H1 (cell line): ENCODE data around the gene PTEN. TPM values are rescaled to one million over a fixed set of nuclear protein-coding genes. Genes with fewer than 3 reads are reported as not detected.
"Not testable (repeated sequence)": the region's sequence is repeated elsewhere in the genome, so short reads cannot be mapped to it uniquely, and the experiment has no call there.

ENCODE experiments used
- CTCF ChIA-PET: fragments of 300-600 bp; sonication (Branson Sonifier 250); formaldehyde crosslinking; loops from one replicate; lab custom pipeline; 2021; ENCODE audit not compliant: partially characterized antibody; lab: Charles Lee
- POLR2A ChIA-PET: fragments of 300-600 bp; sonication (Branson Sonifier 250); formaldehyde crosslinking; loops from one replicate; lab custom pipeline; 2021; ENCODE audit warnings: inconsistent platforms; ENCODE audit not compliant: partially characterized antibody; lab: Charles Lee
- DNase-seq, 2 experiments: peaks; one replicate each; pipeline versions ENCODE4 v3.0.0 to v3.0.0-alpha.2; 2010 to 2022; ENCODE audit warnings: low spot score in 2 of 2, low read depth in 1 of 2, mixed read lengths in 1 of 2
- FAIRE-seq: peaks from 2 replicates; lab custom pipeline; 2011; peaks lifted over from hg19 to GRCh38; lab: Jason Lieb, UNC
- H2AFZ ChIP-seq: 2 replicates; pipeline ENCODE4 v1.8.1; 2012; ENCODE audit warnings: low read length, inconsistent platforms
- H2AK5ac ChIP-seq: 2 replicates; pipeline ENCODE4 v1.6.1; 2013; ENCODE audit warnings: low read depth, low read length
- H2BK120ac ChIP-seq: replicated peaks from 2 replicates; pipeline ENCODE3; 2013; ENCODE audit warnings: low read depth, low read length, inconsistent platforms
- H2BK12ac ChIP-seq: 2 replicates; pipeline ENCODE4 v1.6.1; 2013; ENCODE audit warnings: low read depth, low read length
- H2BK15ac ChIP-seq: 2 replicates; pipeline ENCODE4 v1.6.1; 2013; ENCODE audit warnings: low read length
- H2BK20ac ChIP-seq: 2 replicates; pipeline ENCODE4 v1.6.1; 2013; ENCODE audit warnings: low read length
- H2BK5ac ChIP-seq: 2 replicates; pipeline ENCODE4 v1.6.1; 2013; ENCODE audit warnings: low read depth, low read length
- H3K14ac ChIP-seq: 2 replicates; pipeline ENCODE4 v1.6.1; 2013; ENCODE audit warnings: inconsistent platforms; ENCODE audit not compliant: insufficient read length
- H3K18ac ChIP-seq: 2 replicates; pipeline ENCODE4 v1.6.1; 2013; ENCODE audit warnings: low read length; ENCODE audit errors: extremely low read depth
- H3K23ac ChIP-seq: 2 replicates; pipeline ENCODE4 v1.6.1; 2013; ENCODE audit warnings: inconsistent platforms; ENCODE audit not compliant: insufficient read length
- H3K23me2 ChIP-seq: 2 replicates; pipeline ENCODE4 v1.6.1; 2013; ENCODE audit warnings: low read depth, low read length
- H3K27ac ChIP-seq: 2 replicates; pipeline ENCODE4 v1.6.1; 2011; ENCODE audit warnings: low read depth, low read length, inconsistent platforms
- H3K27me3 ChIP-seq, 4 experiments: replicated peaks in 1 of 4; 1 replicate in 1 of 4; 2 replicates in 3 of 4; pipeline versions ENCODE4 v1.6.1 to v1.8.1; 2011 to 2013; ENCODE audit warnings: low read length in 3 of 4, mild to moderate bottlenecking in 3 of 4, inconsistent platforms in 2 of 4, mixed read lengths in 2 of 4, moderate library complexity in 1 of 4; ENCODE audit not compliant: control insufficient read depth in 3 of 4, insufficient read depth in 3 of 4; ENCODE audit errors: extremely low read depth in 1 of 4
- H3K36me3 ChIP-seq, 4 experiments: 2 replicates each; pipeline versions ENCODE4 v1.6.1 to v1.8.1; 2011 to 2013; ENCODE audit warnings: mild to moderate bottlenecking in 4 of 4, low read length in 3 of 4, moderate library complexity in 2 of 4, control low read depth in 1 of 4, inconsistent platforms in 1 of 4; ENCODE audit not compliant: insufficient read depth in 4 of 4, control insufficient read depth in 2 of 4
- H3K4ac ChIP-seq: replicated peaks from 2 replicates; pipeline ENCODE3; 2013; ENCODE audit warnings: low read length, low read depth, mixed read lengths, inconsistent platforms; ENCODE audit not compliant: insufficient read length
- H3K4me1 ChIP-seq, 4 experiments: replicated peaks in 1 of 4; 1 replicate in 1 of 4; 2 replicates in 3 of 4; pipeline versions ENCODE4 v1.6.1 to v1.8.1; 2011 to 2013; ENCODE audit warnings: low read length in 3 of 4, inconsistent platforms in 2 of 4, mixed read lengths in 1 of 4; ENCODE audit not compliant: insufficient read depth in 4 of 4, control insufficient read depth in 3 of 4
- H3K4me2 ChIP-seq, 2 experiments: 2 replicates each; pipeline versions ENCODE4 v1.6.1 to v1.8.1; 2011 to 2013; ENCODE audit warnings: low read depth in 2 of 2, low read length in 2 of 2, control low read depth in 1 of 2, inconsistent platforms in 1 of 2, mild to moderate bottlenecking in 1 of 2; ENCODE audit not compliant: insufficient read depth in 1 of 2
- H3K4me3 ChIP-seq, 4 experiments: fragments of 200-600, 300-600 bp in 1 of 4; sonication (generic), shearing (Covaris generic), sonication (Bioruptor Twin) in 1 of 4; 2 replicates each; pipeline versions ENCODE4 v1.5.1 to v1.8.1; 2011 to 2016; ENCODE audit warnings: low read length in 4 of 4, low read depth in 3 of 4, control low read depth in 2 of 4, inconsistent platforms in 2 of 4, mild to moderate bottlenecking in 2 of 4, mixed read lengths in 1 of 4, moderate library complexity in 1 of 4; ENCODE audit not compliant: insufficient read depth in 2 of 4; ENCODE audit errors: extremely low read depth in 1 of 4
- H3K56ac ChIP-seq: replicated peaks from 2 replicates; pipeline ENCODE3; 2013; ENCODE audit warnings: low read depth, mild to moderate bottlenecking, mixed read lengths, low read length, inconsistent platforms; ENCODE audit not compliant: insufficient read length
- H3K79me1 ChIP-seq: 2 replicates; pipeline ENCODE4 v1.6.1; 2013; ENCODE audit warnings: low read depth, low read length, control low read depth
- H3K79me2 ChIP-seq, 2 experiments: 2 replicates each; pipeline versions ENCODE4 v1.6.1 to v1.8.1; 2012 to 2013; ENCODE audit warnings: low read length in 2 of 2, mild to moderate bottlenecking in 2 of 2, inconsistent platforms in 1 of 2; ENCODE audit not compliant: insufficient read depth in 2 of 2, control insufficient read depth in 1 of 2
- H3K9ac ChIP-seq, 4 experiments: replicated peaks in 1 of 4; 1 replicate in 1 of 4; 2 replicates in 3 of 4; pipeline versions ENCODE4 v1.6.1 to v1.8.1; 2011 to 2013; ENCODE audit warnings: low read depth in 3 of 4, low read length in 3 of 4, control low read depth in 2 of 4, mild to moderate bottlenecking in 2 of 4, moderate library complexity in 2 of 4, inconsistent platforms in 1 of 4; ENCODE audit errors: extremely low read depth in 1 of 4
- H3K9me3 ChIP-seq, 2 experiments: 2 replicates each; pipeline versions ENCODE4 v1.6.1 to v1.8.1; 2012 to 2013; ENCODE audit warnings: mild to moderate bottlenecking in 2 of 2, moderate library complexity in 2 of 2, control low read depth in 1 of 2, inconsistent platforms in 1 of 2, low read depth in 1 of 2, low read length in 1 of 2, mixed read lengths in 1 of 2; ENCODE audit not compliant: insufficient read depth in 2 of 2
- H4K20me1 ChIP-seq, 2 experiments: replicated peaks in 1 of 2; 2 replicates each; pipeline versions ENCODE3 to v1.8.1; 2011 to 2013; ENCODE audit warnings: inconsistent platforms in 2 of 2, low read length in 2 of 2, mild to moderate bottlenecking in 1 of 2; ENCODE audit not compliant: insufficient read depth in 2 of 2, control insufficient read depth in 1 of 2
- H4K5ac ChIP-seq: 2 replicates; pipeline ENCODE4 v1.6.1; 2013; ENCODE audit warnings: low read length, low read depth, mixed read lengths, inconsistent platforms; ENCODE audit not compliant: insufficient read length
- H4K8ac ChIP-seq: 2 replicates; pipeline ENCODE4 v1.8.0; 2013; ENCODE audit warnings: mild to moderate bottlenecking, moderate library complexity, low read length, inconsistent platforms; ENCODE audit not compliant: insufficient read depth; ENCODE audit errors: extremely low read depth
- H4K91ac ChIP-seq: replicated peaks from 2 replicates; pipeline ENCODE3; 2013; ENCODE audit warnings: low read length, mixed read lengths, inconsistent platforms; ENCODE audit not compliant: insufficient read length
- WGBS, 2 experiments: shearing (Covaris generic) in 1 of 2; methylation state at CpG; one replicate each; pipeline versions ENCODE4 v1.1.6 to v1.1.7; 2013 to 2015; ENCODE audit warnings: low lambda C conversion rate in 2 of 2, mixed read lengths in 2 of 2, inconsistent platforms in 1 of 2, low coverage in 1 of 2, missing lambda C conversion rate in 1 of 2; ENCODE audit not compliant: insufficient replicate concordance in 2 of 2, insufficient coverage in 1 of 2, insufficient read length in 1 of 2; ENCODE audit errors: extremely low coverage in 1 of 2, missing lambda C conversion rate in 1 of 2; 5-methylcytosine and 5-hydroxymethylcytosine counted together
- polyA plus RNA-seq, 7 experiments: library from polyadenylated mRNA; depleted of rRNA in 3 of 7; stranded (reverse) in 5 of 7; unstranded in 2 of 7; fragments of >200 nt in 5 of 7; fragments of 200-250 nt in 2 of 7; gene quantifications; 1 replicate in 5 of 7; 2 replicates in 1 of 7; 4 replicates in 1 of 7; pipeline versions ENCODE4 v1.2.1 to v1.2.3, GENCODE V29; 2011 to 2013; ENCODE audit warnings: missing spikeins in 2 of 7, mixed read lengths in 2 of 7
- total RNA-seq: library from RNA; stranded (reverse); fragmentation: NEBNext Ultra II Directional; extraction: Animal tissue kit (Norgen Biotek cat#: 25700); gene quantifications from 2 replicates; pipeline ENCODE4 v1.2.1, GENCODE V29; 2021

Gene PTEN
- total and polyA plus RNA-seq, 2 of the 8 experiments (the other 6 are each of a cell fraction or from before 2014, with no cell fraction given), result 6.3 to 48.7 TPM

- H3K4me3 ChIP-seq, H3K56ac ChIP-seq, H3K27me3 ChIP-seq, H3K14ac ChIP-seq, H3K79me1 ChIP-seq, H3K4me1 ChIP-seq, FAIRE-seq, H4K8ac ChIP-seq, H2BK5ac ChIP-seq, H4K5ac ChIP-seq, H2AFZ ChIP-seq, POLR2A ChIA-PET, H2BK20ac ChIP-seq, H4K20me1 ChIP-seq, H3K79me2 ChIP-seq, DNase-seq, H3K23me2 ChIP-seq, H3K36me3 ChIP-seq, H3K4ac ChIP-seq, H3K9ac ChIP-seq, H3K23ac ChIP-seq, H3K4me2 ChIP-seq, H4K91ac ChIP-seq, H2BK120ac ChIP-seq, H3K27ac ChIP-seq, H2BK15ac ChIP-seq, H3K9me3 ChIP-seq, H3K18ac ChIP-seq, H2BK12ac ChIP-seq, H2AK5ac ChIP-seq: not testable (repeated sequence)
- CTCF ChIA-PET, result interaction anchor here (1.8 kb wide), 1 partner anchor 11 kb away, joined by 6 read pairs; the partner anchor contains the start of gene ATAD1
- 88% methylated on average over 4 of the region's 4 CpGs; no CpG with 5 or more reads in 1 of the 2 experiments for WGBS, 2 experiments
Measured at GRCh38 chr10:87829051-87829450, 34.4 kb upstream of the PTEN start.
